Measurements from ENCODE around the gene NPS.

The NPS gene, protein sequence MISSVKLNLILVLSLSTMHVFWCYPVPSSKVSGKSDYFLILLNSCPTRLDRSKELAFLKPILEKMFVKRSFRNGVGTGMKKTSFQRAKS

DNA sequence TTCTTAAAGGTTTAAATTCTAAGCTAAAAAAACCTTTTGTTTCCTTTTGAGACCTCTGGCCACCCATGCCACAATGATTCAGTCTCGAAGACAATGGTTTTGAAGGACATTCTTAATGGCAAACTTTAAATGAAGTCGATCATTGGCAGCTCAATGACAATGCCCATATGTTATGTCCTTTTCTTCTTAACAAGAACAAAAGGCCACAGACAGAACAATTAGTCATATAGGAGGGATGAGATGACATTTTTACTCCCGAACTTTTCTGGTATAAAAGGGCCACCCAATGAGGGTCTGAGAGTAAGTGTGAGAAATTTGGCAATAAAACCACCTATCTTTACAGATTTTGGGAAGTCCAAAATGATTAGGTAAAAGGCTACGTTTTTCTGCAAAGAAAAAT lies at the start of gene NPS:
Gene NPS, plus strand, starts transcription at position 301 of the 400 bp plus-strand sequence. Its CDS starts 60 bp downstream, at position 361.
- no peak for DNase-seq

DNA sequence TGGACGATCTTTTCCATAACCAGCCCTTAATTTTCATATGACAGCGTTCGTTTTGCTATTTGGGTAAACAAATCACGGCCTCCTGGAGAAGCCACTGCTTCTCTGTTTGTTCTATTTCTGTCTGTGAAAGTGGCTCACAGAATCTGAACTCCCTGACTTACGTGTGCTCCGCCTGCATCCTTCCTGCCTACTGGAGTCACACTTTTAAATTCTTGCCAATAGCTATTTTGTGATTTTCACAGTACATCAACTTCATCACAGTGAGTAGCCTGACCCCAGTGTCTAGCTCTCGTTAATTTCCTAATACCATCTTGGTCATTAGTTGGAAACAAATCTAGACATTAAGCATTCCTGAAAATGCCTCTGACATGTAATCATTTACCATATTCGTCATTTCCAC lies 49.0 kb upstream of the NPS start:
- no peak for DNase-seq

DNA sequence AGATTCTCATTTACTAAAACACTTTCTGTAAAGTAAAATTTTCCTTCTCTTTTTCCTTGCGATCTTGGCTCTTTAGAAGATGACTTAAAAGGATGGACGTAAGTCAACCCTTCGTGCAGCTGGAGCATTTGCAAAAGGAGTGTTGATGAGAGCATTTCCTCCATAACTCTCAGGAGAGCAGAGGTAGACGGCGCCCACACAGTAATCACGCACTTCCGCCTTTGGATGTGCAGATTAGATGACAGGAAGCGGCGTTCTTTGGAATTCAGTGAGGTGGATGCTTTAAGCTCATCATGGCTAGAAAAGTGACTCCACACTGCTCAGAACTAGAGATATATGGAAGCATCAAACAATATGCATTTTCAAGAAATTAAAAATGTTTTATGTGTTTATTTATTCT lies 43.0 kb upstream of the NPS start:
- DNase-seq = no peak

DNA sequence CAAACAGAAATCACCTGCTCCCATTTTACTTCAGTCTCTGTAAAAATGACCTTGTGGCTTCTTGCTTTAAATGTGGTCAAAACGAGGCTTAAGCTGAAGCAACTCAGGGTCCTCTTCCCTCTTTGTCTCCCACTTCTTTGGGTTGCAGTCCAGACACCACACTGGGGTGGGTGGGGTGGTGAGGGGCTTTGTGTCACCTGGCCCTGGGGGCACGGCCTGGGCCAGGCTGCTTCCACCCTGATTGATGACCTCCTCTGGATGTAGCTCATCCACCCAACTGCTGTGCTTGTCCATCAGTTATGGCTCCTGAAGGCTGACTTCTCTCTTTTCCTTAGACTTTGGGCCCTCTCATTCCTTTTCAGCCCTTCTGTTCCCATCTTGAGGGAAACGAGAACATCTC lies 26.8 kb upstream of the NPS start:
- DNase-seq = no peak

DNA sequence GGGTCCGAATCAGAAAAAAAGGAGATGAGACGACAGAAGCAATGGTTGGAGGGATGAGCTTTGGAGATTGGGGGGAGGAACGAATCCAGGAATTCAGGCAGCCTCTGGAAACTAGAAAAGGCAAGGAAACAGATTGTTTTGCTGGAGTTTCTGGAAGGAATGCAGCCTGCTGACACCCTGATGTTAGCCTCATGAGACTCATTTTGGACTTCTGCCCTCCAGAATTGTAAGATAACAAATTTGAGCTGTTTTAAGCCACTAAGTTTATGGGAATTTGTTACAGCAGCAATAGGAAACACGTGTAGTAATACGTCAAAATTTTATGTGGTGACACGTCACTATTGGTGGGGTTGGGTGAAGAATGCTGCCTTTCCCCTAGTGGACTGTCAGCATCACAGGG lies 25.6 kb upstream of the NPS start:
- DNase-seq = no peak

DNA sequence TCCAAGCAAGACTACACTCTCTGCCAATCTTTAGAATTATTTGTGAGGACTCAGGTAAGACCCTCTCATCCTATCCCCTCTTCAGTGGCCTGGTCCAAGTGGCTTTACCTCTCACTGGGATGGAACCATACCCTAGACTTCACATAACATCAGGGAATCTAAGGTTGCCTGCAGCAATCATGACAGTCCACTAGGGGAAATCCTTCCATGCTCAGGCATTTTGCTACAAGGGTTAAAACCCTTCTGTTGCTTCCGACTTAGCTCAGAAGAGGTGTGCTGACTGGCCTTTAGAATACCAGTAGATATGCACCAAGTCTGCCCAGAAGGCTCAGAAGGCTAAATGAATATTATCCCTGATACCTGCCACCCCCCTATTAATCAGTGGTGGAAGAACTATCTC lies 24.9 kb upstream of the NPS start:
- DNase-seq = no peak

DNA sequence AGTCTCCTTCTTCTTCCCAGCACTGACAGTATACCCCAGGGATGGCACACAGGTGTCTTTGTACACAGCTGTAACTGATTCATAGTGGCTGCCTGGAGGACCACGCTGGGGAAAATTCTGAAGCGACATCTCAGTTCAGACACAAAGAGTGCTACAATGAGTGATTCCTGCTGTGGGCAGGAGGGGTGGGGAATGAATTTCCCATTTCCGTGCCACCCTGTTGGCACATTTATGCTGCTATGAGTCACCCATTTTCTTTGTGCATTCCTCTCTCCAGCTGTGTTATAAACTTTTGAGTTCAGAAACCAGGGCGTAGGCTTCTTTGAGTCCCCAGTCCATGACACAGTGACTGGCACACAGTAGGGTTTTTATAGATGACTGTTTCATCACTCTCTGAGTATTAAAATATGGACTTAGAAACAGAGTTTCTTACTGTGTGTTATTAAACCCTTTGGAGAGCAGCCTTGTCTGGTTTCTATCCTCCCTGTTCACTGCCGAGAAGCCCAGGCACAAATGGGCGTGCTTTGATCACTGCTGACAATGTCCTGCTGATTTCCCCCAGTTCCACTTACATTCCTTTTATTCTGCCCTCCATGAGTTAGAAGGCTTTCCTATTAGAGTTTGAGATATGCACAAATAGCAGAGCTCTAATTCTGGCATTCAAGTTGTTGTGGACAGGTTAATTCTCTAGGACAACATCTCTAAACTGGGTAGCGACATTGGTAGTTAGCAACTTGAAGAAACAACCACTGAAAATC lies 24.0 kb upstream of the NPS start:
- no peak for DNase-seq

DNA sequence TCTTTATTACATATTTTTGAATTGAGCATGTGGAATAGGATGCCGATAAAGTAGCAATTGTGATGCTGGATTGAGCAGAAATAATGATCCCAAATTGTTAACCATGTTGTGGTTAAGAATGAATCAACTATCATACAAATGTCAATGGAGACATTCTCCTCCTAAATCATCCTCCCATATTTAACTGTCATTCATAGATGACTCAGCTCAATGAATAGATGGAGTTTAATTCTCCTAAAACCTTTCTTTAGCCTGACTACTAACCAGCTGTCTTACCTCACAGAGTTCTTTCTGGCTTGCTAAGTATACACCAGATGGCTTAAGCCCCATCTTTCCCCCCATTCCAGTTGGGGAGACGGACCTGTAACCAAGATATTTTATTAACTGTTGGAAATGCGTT lies 23.4 kb upstream of the NPS start:
- DNase-seq = no peak

DNA sequence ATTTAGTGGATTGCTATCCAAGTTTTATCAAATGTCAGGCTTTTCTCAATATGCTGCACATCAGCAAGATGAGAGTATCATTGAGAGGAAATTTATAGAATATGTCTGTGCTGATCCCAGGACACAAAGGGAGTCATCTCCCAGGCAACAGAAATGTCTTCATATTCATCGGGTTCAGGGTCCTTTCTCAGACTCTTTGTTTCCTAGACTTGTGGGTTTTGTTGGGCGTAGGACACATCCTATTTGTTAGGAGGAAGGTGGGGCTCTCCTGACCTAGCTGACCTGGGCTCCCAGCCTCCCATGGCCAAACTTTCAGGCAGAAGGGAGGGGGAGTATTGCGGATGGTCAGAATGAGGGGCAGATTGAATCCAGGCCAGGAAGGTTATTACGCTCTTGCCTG lies 22.9 kb upstream of the NPS start:
- DNase-seq = no peak

DNA sequence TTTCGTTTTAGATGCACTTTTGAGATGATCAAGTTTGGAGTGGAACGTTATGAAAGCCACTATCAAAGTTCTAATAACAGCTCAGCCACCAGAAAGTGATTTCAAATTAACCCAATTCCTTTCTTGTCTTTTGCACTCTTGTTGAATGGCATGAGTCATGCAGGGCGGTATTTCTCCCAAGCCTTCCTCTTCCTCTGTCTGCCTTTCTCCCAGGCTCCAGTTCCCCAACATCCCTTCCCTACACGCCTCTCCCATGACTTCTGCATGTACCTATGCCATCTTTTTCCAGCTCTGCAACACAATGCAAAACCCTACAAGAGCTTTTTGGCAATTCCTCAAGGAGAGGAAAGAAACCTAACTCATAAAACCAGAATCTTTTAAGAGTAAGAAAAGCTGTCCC lies 21.8 kb upstream of the NPS start:
- no peak for DNase-seq

DNA sequence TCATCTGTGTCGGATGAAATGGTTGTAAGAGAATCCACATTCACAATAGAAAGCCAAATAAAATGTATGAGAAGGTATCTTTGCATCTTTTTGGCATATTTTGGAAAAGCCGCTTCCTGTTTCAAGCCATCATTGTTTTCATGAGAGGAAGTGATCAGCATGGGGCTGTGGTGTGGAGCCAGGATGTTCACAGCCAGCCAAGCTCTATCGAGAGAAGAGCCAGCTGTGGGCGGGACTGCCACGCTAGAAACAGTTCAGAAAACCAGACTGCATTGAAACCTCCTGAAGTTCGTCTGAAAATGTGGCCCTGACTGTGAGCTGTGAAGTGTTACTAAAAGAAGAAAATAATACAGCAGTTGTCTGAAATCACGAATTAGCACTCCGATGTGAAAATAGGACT lies 21.2 kb upstream of the NPS start:
- DNase-seq = no peak

DNA sequence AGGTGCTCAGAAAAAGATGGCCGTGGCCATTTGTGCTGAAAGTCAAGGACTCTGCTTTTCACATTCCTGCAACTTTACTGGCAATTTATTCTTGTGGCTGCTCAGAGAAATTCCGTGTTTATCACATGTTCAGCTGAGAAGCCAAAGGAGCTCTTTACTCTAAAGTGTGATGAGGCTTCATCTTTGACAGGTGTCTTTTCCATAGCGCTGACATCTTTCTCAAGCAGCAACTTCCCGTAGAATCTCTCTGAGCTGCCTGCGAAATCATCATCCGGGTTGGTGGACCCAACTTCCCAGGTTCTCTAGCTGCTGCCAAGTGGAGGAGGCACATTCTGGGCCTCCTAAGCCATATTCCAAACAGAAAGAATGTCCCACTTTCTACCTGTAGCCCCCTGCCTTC lies 16.9 kb upstream of the NPS start:
- no peak for DNase-seq

DNA sequence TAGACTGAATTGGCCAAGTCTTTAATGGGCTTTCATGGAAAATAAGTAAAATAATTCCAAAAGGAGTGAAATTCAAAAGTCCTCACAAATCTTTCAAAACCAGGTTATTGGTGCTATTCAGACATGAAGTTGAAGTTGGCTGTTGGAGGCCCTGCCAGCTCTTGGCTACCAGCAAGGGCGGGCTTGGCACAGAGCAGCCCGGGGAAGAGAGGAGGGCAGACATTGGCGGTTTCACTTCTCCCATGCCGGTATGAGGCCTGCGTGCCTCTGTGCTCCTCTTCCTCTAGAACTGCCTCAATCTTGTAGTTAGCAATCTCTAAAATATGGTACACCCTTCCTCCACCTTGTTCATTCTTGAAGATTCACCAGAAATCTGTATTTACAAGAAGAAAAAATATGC lies 16.4 kb upstream of the NPS start:
- no peak for DNase-seq

DNA sequence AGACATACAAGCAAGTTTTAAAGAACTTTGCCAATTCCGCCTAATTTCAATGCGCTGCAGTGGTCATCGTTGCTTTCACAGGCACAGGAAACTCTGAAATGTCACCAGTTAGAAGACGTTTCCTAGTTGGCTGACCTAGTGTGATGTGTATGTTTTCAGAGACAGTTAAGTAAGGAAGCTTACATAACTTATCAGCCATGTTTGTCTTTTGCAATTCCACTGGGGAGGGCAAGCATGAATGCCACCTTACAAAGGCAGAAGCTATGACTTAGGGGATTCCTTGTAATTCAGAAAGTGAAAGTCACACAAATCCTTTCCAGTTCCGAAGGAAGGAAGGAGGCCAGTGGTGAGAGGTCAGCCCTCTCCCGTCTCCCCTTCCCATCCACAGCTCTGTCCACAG lies 15.0 kb upstream of the NPS start:
- peak; percentile 2 for DNase-seq

DNA sequence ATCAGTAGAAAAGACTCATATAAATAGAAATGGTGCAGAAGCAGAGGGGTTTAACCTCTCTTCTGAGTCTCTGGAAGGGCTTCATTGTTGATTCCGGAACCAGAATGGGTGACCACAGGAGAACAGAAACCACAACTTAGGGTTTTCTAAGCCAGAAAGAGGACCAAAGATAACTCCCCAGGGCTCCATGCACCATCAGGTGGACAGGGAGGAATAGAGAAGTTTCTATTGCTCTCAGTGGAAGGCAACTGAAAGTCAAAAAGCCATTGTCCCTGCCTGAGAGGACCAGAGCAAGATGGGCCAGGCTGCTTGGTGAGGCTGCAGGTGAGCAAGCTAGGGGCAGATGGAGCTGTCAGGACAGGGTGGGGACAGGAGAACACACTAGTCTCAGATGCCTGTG lies 14.6 kb upstream of the NPS start:
- DNase-seq = no peak

DNA sequence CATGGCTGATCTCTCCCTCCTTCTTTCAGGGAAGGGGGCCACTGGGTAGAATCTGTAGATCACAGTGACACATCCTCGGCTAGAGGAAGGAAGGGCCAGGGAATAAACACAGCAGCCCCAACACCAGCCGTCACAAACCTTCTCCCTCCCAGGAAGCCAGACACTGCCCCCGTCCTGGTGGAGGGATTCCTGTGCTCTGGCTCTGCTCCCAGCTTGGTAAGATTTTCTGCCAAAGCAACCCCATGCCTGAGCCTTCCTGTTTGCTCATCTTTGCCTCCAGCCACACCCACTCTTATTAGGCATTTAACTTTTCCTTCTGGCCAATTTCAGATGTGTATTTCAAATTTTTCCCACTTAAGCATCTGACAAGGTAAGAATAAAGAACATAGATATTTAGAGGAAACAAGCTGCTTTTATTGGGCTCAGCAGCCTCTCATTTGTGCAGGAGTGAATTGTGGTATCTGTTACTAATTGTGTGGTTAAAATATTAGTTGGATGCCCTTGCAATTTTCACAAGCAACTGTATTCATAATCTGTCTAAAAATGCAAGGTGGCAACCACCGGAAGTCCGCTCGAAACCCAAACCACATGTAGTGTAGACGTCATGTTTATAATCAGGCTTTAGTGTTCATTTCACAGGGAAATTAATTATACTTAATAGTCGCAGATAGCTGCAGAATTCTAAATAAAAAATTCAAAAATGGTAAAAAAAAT lies 13.2 kb upstream of the NPS start:
- no peak for DNase-seq

DNA sequence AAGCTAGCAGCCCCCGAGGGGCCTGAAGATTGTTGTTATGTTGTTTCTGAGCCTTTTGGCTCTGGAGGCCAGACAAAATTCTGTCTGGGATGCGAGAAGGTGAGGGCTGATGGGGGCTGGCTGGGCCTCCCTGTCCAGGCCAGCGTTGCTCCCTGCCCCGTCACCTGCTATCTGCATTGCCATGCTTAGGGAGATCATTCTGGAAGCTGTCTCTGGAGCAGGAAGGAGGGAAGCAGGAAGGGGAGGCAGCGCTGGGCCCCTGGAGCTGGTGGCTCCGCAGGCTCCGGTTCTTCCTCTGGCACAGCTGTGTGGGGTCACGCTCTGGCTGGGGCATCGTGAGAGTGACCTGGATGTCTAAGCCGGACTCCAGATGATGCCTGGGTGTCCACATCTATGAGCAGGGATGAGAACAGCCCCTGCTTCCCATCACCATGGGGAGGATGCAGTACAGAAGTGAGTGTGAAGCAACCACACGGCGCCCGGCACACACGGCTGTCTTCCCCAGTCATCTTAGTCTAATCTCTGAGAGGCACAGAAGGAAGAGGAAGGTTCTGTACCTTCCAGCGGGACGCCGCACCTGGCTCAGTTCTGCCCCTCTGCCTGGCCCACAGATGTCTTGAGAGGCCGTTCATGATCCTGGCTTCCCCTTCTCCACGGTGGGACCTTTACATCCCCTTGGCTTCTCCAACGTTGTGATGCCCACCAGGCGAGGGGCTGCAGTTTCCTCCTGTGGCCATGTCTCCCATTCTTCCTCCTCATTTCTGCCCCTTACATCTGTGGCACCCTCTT lies 11.9 kb upstream of the NPS start:
- DNase-seq = no peak

DNA sequence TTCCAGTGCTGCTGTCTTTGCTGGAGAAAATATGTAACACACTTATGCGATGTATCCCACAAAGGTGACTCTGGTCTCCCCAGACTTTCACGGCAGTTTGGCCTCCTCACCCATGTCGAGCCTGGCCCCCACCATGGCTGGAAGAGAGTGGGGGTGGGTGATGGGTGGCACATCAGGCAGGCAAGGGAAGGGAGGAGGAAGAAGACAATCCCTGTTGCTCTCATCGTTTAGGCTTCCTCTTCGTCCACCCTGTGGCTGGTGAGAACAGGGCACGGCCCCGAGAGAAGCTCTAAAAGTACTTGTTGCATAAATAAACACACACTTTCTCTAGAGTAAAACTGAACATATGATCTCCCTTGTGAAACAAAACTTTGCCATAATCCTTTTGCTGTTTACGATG lies 11.2 kb upstream of the NPS start:
- no peak for DNase-seq

DNA sequence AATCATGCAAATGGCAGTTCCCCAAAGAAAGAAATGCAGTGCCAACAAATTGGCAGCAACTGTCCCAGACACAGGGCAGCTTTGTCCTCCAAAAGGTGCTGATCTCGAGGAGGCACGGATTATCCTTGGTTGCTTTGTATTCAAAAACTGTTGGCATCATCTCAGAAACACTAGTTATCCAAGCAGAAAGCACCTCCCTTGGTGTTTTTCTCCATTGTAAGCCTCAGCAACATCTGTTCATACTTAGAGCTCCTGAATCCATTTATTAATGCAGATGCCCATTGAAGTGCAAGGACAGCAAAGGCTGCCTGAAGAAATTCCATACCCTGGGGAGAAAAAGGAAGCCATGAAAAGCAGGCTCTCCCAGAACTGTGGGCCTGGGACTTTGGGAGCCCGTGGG lies 1.1 kb upstream of the NPS start:
- no peak for DNase-seq

DNA sequence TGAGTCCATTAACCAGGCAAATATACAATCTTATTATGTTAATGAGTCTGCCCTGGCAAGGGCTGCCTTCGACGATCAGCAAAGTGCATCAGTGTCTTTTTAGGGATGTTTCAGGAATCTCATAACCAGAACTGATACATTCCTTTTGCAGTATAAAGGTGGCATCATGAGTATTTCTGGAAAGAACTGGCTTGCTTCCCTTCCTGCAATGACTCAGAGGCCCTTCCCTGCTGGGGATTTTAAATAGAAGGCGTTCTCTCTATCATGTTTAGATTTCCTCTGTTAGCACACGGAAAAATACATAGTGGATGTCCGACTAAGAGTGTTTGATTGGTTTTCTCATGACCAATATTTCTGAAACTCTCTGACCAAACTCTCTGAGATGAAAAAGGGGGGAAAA lies 1.8 kb downstream of the NPS start:
- DNase-seq = no peak

DNA sequence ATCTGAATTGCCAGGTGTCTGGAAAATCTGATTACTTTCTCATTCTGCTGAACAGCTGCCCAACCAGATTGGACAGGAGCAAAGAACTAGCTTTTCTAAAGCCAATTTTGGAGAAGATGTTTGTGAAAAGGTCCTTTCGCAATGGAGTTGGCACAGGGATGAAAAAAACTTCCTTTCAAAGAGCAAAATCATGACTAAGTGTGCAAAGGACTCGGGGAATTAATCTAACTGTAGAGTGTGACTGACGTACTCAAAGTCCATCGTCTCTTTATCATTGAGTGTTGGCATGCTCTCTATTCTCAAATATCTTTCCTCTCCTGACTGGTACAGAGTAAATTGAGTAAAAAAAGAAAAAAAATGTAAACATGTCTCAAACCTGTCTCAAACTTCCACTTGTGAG lies 3.3 kb downstream of the NPS start:
- DNase-seq = no peak

DNA sequence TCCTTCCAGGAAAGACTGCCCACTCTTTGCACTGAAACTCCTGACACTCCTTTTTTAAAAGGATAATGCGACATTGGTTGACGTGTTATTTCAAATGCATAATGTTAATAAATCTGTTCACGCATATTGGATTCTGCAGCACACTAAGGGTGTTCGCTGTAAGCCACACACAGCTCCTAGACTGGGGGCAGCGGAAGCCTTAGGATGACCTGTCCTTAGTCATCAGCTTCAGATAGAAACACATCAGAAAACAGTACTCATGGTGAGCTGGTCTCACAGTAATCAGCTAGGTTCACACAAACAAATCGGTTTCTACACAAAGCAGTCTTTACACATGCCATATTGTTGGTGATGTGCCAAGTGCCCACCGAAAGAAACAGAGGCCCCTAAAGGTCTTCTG lies 4.3 kb downstream of the NPS start:
- no peak for DNase-seq

DNA sequence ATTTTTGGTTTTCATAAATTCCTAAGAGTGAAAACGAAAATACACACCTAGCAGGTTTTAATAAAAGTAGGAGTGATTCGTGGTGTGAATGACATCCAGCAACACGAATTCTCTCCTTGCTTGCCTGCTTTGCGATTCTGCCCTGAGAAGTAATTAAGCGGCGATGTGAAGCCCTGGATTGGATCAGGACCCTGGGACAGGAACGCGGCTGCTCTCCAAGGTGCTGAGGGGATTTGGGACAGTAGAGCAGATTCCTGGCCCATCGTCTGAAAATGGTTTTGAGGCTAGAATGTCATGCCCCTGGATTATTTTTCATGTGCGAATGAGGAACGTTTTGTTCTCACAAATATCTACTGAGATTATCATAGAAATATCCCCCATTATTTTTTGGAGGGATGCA lies 7.8 kb downstream of the NPS start:
- DNase-seq = peak; percentile 28

DNA sequence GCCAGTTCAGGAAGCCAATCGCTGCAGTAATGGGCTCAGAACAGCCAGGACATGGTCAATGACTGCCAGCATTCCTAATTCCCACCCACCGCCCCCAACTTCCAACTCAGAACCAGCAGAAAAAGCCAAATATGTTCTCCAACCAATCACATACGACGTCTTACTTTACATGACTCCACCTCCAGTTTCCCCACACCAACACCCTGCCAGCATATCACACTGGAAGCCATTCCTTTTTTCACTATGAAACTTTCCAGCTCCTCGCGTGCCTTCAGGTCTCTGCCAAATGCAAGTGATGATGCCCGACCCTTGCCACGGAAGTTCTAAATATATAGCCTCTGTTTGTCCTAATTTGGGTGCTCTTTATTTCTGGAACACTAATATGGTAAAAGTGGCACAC lies 12.5 kb downstream of the NPS start:
- no peak for DNase-seq
